NCI-H1436 (cell line): Measurements from ENCODE around the gene SASH1.
"Not testable (repeated sequence)": the region's sequence is repeated elsewhere in the genome, so short reads cannot be mapped to it uniquely, and the experiment has no call there.

Experiments
- DNase-seq: peaks from one replicate; lab custom pipeline; 2025; lab: John Stamatoyannopoulos, UW

The SASH1 gene

DNA sequence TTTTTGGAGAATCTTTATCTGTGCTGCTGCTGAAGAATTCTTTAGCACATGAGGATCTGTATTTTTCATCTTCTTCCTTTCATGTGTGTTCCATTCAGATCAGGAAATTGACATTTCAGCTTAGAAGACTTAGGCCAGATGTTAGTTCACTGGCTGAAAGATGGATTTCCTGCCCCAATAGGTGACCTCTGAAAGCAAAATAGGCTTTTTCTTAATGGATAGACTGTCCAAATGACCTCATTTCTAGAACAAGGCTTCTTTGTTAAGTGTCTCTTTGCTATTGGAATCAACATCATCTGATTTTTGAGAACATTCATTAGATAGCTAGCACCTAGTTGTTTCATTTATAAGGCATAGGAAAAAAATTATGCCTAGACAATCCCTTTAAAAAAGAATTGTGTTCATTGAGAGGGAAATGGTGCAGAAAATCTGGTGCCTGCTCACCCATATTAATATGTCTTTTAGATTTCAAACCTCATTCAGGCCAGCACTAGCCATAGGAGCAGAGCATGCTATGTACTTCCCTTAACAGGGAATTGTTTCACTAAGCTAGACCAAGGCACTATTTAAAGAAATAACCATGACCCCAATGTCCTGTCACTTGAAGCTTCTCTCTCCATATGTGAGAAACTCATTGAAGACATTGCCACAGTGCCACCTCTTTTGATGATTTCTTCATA lies 13.6 kb upstream of the SASH1 start:
- DNase-seq: no peak

- DNase-seq: no peak
These were observed 12.8 kb upstream of the SASH1 start for GRCh38 chr6:148329596-148330381.

DNA sequence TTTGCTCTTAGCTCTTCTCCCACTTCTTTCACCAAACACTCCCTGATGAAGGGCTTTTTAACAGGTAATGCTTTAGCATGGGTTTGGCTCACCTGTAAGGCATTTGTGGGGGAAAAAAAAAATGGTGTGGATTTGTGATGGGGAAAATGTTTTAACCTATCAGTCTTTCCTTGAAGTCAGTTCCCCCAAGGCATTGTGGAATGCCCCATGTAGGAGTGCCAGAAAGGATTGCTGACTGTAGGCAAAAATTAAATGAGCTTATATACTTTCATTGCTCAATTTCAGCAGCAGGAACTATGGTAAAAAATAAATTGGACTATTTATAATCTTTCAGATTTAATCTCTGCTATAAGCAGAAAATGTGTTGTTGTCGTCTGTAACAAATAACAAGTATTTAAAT lies 10.6 kb upstream of the SASH1 start:
- no peak for DNase-seq

DNA sequence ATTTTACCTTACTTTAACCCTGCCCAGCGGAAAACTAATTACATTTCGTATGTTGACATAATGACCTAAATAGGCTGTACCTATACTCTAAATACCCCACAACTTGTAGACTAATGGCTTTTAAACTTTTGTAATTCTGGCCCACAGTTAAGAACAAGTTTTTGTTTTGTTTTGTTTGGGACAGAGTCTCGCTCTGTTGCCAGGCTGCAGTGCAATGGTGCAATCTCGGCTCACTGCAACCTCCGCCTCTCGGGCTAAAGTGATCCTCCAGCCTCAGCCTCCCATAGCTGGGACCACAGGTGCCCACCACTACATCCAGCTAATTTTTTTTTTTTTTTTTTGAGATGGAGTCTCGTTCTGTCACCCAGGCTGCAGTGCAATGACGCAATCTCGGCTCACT lies 5.7 kb upstream of the SASH1 start:
- no peak for DNase-seq

GRCh38 chr6:148339766-148340165 lies 2.9 kb upstream of the SASH1 start:
- no peak for DNase-seq

GRCh38 chr6:148340586-148341297 lies 1.9 kb upstream of the SASH1 start:
- no peak for DNase-seq

- DNase-seq: no peak
These were observed 613 bp upstream of the SASH1 start for GRCh38 chr6:148342100-148342349.

- no peak for DNase-seq
These were observed 577 bp downstream of the SASH1 start for GRCh38 chr6:148343047-148343782.

DNA sequence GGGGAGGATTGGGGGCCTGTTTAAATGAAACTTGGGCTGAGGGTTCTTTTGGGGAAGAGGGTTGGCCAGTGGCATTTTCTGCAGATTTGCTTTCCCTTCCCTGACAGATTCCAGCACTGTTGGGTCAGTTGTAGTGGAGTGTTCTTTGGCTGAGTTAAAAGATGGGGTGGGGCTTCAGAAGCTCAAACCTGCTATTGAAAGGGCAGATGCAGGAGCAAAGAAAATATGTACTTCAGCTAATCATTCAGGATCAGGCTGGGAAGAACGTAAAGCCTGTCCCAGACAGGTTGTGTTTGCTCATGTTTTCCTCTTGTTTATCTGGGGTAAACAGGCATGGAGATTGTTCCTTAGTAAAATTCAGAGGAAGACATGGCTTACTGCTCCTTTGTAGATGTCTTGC lies 2.5 kb downstream of the SASH1 start:
- DNase-seq: no peak

GRCh38 chr6:148345578-148345977 lies 2.9 kb downstream of the SASH1 start:
- no peak for DNase-seq

DNA sequence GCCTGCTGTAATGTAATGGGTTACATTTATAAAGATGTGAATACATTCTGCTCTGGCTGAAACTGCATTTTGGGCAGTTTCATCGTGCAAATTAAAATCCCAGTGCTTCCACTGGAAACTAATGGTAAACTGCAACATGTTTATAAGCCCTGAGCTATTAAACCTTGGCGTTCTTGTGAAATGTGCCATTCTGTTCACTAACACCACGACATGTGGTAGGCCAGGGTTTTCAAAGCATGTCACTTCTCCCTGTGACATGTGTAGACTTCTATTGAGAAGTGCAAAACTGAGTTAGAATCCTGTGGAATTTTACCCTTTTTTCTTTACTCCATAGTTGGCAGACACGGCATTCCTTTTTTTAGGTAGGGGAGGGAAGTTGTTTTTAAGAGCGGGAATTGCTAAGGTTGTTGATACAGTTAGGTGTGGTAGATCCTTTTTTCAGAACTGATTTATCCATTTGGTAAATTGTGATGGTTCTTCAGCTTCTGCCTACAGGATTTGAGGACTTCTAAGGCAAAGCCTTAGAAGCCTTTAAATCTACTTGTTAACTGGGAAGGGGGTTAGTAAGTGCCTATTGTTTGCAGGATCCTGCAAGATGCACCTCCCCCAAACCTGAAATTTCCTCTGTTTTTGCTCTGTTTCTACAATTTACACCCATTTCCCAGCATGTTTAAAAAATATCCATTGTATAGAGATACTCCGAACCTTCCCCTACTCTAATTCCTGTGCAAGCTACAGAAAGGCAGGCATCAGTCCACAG lies 4.2 kb downstream of the SASH1 start:
- no peak for DNase-seq

- DNase-seq: no peak
These were observed 4.9 kb downstream of the SASH1 start for GRCh38 chr6:148347441-148348054.

- no peak for DNase-seq
These were observed 5.7 kb downstream of the SASH1 start for GRCh38 chr6:148348335-148348734.

- no peak for DNase-seq
These were observed 6.1 kb downstream of the SASH1 start for GRCh38 chr6:148348778-148349177.

GRCh38 chr6:148349466-148349865 lies 6.8 kb downstream of the SASH1 start:
- no peak for DNase-seq

- DNase-seq: no peak
These were observed 8.7 kb downstream of the SASH1 start for GRCh38 chr6:148351309-148351708.

DNA sequence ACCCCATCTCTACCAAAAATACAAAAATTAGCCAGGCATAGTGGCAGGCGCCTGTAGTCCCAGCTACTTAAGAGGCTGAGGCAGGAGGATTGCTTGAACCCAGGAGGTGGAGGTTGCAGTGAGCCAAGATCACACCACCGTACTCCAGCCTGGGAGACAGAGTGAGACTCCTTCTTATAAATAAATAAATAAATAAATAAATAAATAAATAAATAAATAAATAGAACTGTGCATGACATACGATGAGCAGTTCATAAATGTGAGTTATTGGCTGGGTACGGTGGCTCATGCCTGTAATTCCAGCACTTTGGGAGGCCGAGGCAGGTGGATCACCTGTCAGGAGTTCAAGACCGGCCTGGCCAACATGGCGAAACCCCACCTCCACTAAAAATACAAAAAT lies 9.8 kb downstream of the SASH1 start:
- DNase-seq: not testable (repeated sequence)

GRCh38 chr6:148358196-148358785 lies 15.7 kb downstream of the SASH1 start:
- no peak for DNase-seq

DNA sequence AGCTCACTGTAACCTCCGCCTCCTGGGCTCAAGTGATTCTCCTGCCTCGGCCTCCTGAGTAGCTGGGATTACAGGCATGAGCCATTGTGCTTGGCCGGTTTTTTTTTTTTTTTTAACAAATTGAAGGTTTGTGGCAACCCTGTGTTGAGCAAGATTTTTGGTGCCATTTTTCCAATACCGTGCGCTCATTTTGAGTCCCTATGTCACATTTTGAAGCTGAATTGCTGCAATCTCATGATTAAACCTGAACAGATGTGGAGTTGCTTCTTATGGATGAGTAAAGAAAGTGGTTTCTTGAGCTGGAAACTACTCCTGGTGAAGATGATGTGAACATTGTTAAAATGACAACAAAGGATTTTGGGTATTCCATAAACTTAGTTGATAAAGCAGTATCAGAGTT lies 16.6 kb downstream of the SASH1 start:
- no peak for DNase-seq

DNA sequence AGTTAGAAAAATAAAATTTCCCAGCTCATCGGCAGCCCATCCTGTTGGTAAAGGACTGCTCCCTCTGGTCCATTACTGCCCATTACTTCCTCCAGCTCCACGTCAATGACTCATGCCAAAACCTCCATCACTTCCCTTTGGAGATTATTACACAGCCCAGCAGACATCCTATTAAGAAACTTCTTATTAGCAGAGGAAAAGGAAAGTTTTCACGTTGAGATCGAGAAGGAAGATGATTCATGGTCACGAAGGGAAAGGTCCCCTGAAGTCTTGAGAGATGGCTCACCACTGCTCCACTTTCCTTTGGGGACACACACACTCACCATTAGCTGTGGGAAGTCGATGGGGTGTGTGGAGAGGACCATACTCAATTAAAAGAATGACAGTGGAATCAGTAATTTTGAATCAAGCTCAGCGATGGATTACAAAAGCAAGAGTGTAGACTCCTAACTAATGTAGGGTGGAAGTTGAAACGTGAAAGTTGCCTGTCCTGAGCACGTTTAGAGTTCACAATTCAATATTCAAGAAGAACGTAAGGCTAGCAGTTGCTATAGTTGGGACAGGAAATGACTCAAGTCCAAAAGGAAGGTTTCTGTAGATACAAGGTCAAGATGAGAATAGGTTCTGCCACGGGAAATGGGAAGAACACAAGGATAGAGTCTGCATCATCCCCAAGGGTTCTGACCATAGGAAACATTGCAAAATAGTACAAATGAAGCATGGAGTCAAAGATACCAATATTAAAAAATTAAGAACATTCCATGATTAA lies 21.6 kb downstream of the SASH1 start:
- DNase-seq: no peak
